Neutrophil (primary cell): ENCODE data around the gene TULP4.
"Not testable (repeated sequence)": the region's sequence is repeated elsewhere in the genome, so short reads cannot be mapped to it uniquely, and the experiment has no call there.

ENCODE experiments used
- H3K27ac ChIP-seq: fragments of 200-600 bp; sonication (generic); 2 replicates; pipeline ENCODE4 v1.5.1; 2016; ENCODE audit warnings: mild to moderate bottlenecking, moderate library complexity
- H3K27me3 ChIP-seq: fragments of 200-600 bp; sonication (generic); 2 replicates; pipeline ENCODE4 v1.6.0; 2016; ENCODE audit warnings: mild to moderate bottlenecking
- H3K36me3 ChIP-seq: fragments of 200-600 bp; sonication (generic); 2 replicates; pipeline ENCODE4 v1.5.1; 2017
- H3K4me1 ChIP-seq, 2 experiments: fragments of 200-600 bp in 1 of 2; sonication (generic) in 1 of 2; 1 replicate in 1 of 2; 2 replicates in 1 of 2; pipeline versions ENCODE4 v1.5.1 to v1.6.1; 2013 to 2016; ENCODE audit warnings: low read depth in 1 of 2, low read length in 1 of 2, mild to moderate bottlenecking in 1 of 2, moderate library complexity in 1 of 2; ENCODE audit not compliant: control insufficient read depth in 1 of 2, insufficient read depth in 1 of 2
- H3K4me3 ChIP-seq, 2 experiments: fragments of 200-600 bp in 1 of 2; sonication (generic) in 1 of 2; 1 replicate in 1 of 2; 2 replicates in 1 of 2; pipeline ENCODE4 v1.5.1; 2013 to 2016; ENCODE audit warnings: low read depth in 1 of 2, low read length in 1 of 2, mild to moderate bottlenecking in 1 of 2, moderate library complexity in 1 of 2
- H3K9me3 ChIP-seq: fragments of 200-600 bp; sonication (generic); 2 replicates; pipeline ENCODE4 v1.5.1; 2016
- TF ChIP-seq, protein P1 (sequence below): fragments of 200-600 bp; sonication (generic); IDR thresholded peaks from 2 replicates; pipeline ENCODE4 v1.5.1; 2016; ENCODE audit warnings: antibody characterized with exemption

The TULP4 gene

GRCh38 chr6:158347335-158347734, 35.1 kb downstream of the TULP4 start:
- Histone ChIP-seq H3K4me3 (no peak overlapping the region), H3K27ac (no peak overlapping the region), H3K36me3 (no peaks in the 10 kb centered on the region), H3K9me3 (no peaks in the 10 kb centered on the region), H3K27me3 (no peaks in the 10 kb centered on the region), H3K4me1 (no peaks in the 10 kb centered on the region)
- TF ChIP-seq, protein P1, sequence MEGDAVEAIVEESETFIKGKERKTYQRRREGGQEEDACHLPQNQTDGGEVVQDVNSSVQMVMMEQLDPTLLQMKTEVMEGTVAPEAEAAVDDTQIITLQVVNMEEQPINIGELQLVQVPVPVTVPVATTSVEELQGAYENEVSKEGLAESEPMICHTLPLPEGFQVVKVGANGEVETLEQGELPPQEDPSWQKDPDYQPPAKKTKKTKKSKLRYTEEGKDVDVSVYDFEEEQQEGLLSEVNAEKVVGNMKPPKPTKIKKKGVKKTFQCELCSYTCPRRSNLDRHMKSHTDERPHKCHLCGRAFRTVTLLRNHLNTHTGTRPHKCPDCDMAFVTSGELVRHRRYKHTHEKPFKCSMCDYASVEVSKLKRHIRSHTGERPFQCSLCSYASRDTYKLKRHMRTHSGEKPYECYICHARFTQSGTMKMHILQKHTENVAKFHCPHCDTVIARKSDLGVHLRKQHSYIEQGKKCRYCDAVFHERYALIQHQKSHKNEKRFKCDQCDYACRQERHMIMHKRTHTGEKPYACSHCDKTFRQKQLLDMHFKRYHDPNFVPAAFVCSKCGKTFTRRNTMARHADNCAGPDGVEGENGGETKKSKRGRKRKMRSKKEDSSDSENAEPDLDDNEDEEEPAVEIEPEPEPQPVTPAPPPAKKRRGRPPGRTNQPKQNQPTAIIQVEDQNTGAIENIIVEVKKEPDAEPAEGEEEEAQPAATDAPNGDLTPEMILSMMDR = no peak

DNA sequence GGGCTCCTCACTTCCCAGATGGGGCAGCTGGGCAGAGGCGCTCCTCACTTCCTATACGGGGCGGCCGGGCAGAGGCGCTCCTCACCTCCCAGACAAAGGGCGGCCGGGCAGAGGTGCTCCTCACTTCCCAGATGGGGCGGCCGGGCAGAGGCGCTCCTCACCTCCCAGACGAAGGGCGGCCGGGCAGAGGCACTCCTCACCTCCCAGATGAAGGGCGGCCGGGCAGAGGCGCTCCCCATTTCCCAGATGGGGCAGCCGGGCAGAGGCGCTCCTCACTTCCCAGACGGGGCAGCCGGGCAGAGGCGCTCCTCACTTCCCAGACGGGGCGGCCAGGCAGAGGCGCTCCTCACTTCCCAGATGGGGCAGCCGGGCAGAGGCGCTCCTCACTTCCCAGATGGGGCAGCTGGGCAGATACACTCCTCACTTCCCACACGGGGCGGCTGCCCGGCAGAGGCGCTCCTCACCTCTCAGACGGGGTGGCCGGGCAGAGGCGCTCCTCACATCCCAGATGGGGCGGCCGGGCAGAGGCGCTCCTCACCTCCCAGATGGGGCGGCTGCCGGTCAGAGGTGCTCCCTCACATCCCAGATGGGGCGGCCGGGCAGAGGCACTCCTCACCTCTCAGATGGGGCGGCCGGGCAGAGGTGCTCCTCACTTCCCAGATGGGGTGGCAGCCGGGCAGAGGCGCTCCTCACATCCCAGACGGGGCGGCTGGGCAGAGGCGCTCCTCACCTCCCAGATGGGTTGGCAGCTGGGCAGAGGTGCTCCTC, 36.7 kb downstream of the TULP4 start:
- not testable (repeated sequence) for H3K27me3 ChIP-seq, H3K9me3 ChIP-seq, H3K4me3 ChIP-seq, H3K36me3 ChIP-seq, H3K4me1 ChIP-seq, H3K27ac ChIP-seq

DNA sequence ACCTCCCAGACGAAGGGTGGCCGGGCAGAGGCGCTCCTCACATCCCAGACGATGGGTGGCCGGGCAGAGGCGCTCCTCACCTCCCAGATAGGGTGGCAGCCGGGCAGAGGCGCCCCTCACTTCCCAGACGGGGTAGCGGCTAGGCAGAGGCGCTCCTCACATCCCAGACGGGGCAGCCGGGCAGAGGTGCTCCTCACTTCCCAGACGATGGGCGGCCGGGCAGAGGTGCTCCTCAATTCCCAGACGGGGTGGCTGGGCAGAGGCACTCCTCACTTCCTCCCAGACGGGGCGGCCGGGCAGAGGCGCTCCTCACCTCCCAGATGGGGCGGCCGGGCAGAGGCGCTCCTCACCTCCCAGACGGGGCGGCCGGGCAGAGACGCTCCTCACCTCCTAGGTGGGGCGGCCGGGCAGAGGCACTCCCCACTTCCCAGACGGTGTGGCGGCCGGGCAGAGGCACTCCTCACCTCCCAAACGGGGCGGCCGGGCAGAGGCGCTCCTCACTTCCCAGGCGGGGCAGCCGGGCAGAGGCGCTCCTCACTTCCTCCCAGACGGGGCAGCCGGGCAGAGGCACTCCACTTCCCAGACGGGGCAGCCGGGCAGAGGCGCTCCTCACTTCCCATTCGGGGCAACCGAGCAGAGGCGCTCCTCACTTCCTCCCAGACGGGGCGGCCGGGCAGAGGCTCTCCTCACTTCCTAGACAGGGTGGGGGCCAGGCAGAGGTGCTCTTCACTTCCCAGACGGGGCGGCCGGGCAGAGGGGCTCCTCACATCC, 37.4 kb downstream of the TULP4 start:
- not testable (repeated sequence) for H3K4me3 ChIP-seq, H3K36me3 ChIP-seq, H3K27me3 ChIP-seq, H3K4me1 ChIP-seq, H3K27ac ChIP-seq, H3K9me3 ChIP-seq

- not testable (repeated sequence) for H3K9me3 ChIP-seq, H3K4me1 ChIP-seq, H3K27me3 ChIP-seq, H3K36me3 ChIP-seq, H3K27ac ChIP-seq, H3K4me3 ChIP-seq
These were observed 38.5 kb downstream of the TULP4 start for GRCh38 chr6:158350731-158351130.

- Histone ChIP-seq H3K27ac (no peak overlapping the region), H3K4me3 (no peak overlapping the region), H3K9me3 (no peaks in the 10 kb centered on the region), H3K36me3 (no peaks in the 10 kb centered on the region), H3K4me1 (no peaks in the 10 kb centered on the region), H3K27me3 (no peaks in the 10 kb centered on the region)
- TF ChIP-seq, protein P1 = no peak
These were observed 41.9 kb downstream of the TULP4 start for GRCh38 chr6:158353883-158354877.

- Histone ChIP-seq H3K27me3 (no peaks in the 10 kb centered on the region), H3K9me3 (no peaks in the 10 kb centered on the region), H3K4me3 (no peak overlapping the region), H3K36me3 (no peaks in the 10 kb centered on the region), H3K27ac (no peak overlapping the region), H3K4me1 (no peaks in the 10 kb centered on the region)
- TF ChIP-seq, protein P1 = no peak
These were observed 44.6 kb downstream of the TULP4 start for GRCh38 chr6:158356586-158357546.
